ENCODE results near the gene SPECC1L. TPM values are rescaled to one million over a fixed set of nuclear protein-coding genes. Genes with fewer than 3 reads are reported as not detected.

The SPECC1L gene
- total RNA-seq, 1 donor from 2014 or later, result 25.0 TPM

- no peak for DNase-seq (ENCODE audit: low read depth)
- TF ChIP-seq CTCF (IDR thresholded peaks at IDR 0.05; ENCODE audit: insufficient read depth, low read length, severe bottlenecking), result no peak
- Histone ChIP-seq H3K36me3 (ENCODE audit: control insufficient read depth, insufficient read depth, low read length) (peaks cover 11% of the 10 kb centered on the region), H3K4me3 (ENCODE audit: low read depth, low read length) (no peak overlapping the region), H3K27me3 (ENCODE audit: control insufficient read depth, insufficient read depth, low read length) (no peaks in the 10 kb centered on the region)
- FAIRE-seq, result peak; percentile 68
These were observed 140.8 kb downstream of the SPECC1L start for GRCh38 chr22:24411256-24412004.

- DNase-seq (ENCODE audit: low read depth), result no peak
- Histone ChIP-seq H3K4me3 (ENCODE audit: low read depth, low read length) (no peak overlapping the region), H3K36me3 (ENCODE audit: control insufficient read depth, insufficient read depth, low read length) (peaks cover 10% of the 10 kb centered on the region), H3K27me3 (ENCODE audit: control insufficient read depth, insufficient read depth, low read length) (no peaks in the 10 kb centered on the region)
- FAIRE-seq, result no peak
- no peak for TF ChIP-seq CTCF (IDR thresholded peaks at IDR 0.05; ENCODE audit: insufficient read depth, low read length, severe bottlenecking)
These were observed 141.6 kb downstream of the SPECC1L start for GRCh38 chr22:24412274-24412673.

GRCh38 chr22:24413271-24413670 is 142.6 kb downstream of the SPECC1L start:
- H3K36me3 ChIP-seq (ENCODE audit: control insufficient read depth, insufficient read depth, low read length), result peaks cover 9% of the 10 kb centered on the region
- no peak overlapping the region for H3K4me3 ChIP-seq (ENCODE audit: low read depth, low read length)
- H3K27me3 ChIP-seq (ENCODE audit: control insufficient read depth, insufficient read depth, low read length), result no peaks in the 10 kb centered on the region
- TF ChIP-seq CTCF (IDR thresholded peaks at IDR 0.05; ENCODE audit: insufficient read depth, low read length, severe bottlenecking), result no peak
- DNase-seq (ENCODE audit: low read depth) (no peak), FAIRE-seq (no peak)

- no peak overlapping the region for H3K4me3 ChIP-seq (ENCODE audit: low read depth, low read length)
- TF ChIP-seq CTCF (IDR thresholded peaks at IDR 0.05; ENCODE audit: insufficient read depth, low read length, severe bottlenecking), result no peak
- DNase-seq (ENCODE audit: low read depth) (no peak), FAIRE-seq (no peak)
- H3K27me3 ChIP-seq (ENCODE audit: control insufficient read depth, insufficient read depth, low read length), result no peaks in the 10 kb centered on the region
- H3K36me3 ChIP-seq (ENCODE audit: control insufficient read depth, insufficient read depth, low read length), result peaks cover 7% of the 10 kb centered on the region
These were observed 143.2 kb downstream of the SPECC1L start for GRCh38 chr22:24413736-24414385.

- peak; percentile 32 for FAIRE-seq
- Histone ChIP-seq H3K4me3 (ENCODE audit: low read depth, low read length) (no peak overlapping the region), H3K36me3 (ENCODE audit: control insufficient read depth, insufficient read depth, low read length) (peaks cover 7% of the 10 kb centered on the region), H3K27me3 (ENCODE audit: control insufficient read depth, insufficient read depth, low read length) (no peaks in the 10 kb centered on the region)
- no peak for TF ChIP-seq CTCF (IDR thresholded peaks at IDR 0.05; ENCODE audit: insufficient read depth, low read length, severe bottlenecking)
- DNase-seq (ENCODE audit: low read depth), result no peak
These were observed 143.9 kb downstream of the SPECC1L start for GRCh38 chr22:24414523-24414922.

Measured in bronchial epithelial cell (primary cell).